T1000 (cell line): Measurements from ENCODE around the gene METTL18.
"Not testable (repeated sequence)": the region's sequence is repeated elsewhere in the genome, so short reads cannot be mapped to it uniquely, and the experiment has no call there.

ENCODE experiments used
- DNase-seq: peaks from one replicate; lab custom pipeline; 2025; ENCODE audit warnings: mixed read lengths; lab: John Stamatoyannopoulos, UW

Gene METTL18

DNA sequence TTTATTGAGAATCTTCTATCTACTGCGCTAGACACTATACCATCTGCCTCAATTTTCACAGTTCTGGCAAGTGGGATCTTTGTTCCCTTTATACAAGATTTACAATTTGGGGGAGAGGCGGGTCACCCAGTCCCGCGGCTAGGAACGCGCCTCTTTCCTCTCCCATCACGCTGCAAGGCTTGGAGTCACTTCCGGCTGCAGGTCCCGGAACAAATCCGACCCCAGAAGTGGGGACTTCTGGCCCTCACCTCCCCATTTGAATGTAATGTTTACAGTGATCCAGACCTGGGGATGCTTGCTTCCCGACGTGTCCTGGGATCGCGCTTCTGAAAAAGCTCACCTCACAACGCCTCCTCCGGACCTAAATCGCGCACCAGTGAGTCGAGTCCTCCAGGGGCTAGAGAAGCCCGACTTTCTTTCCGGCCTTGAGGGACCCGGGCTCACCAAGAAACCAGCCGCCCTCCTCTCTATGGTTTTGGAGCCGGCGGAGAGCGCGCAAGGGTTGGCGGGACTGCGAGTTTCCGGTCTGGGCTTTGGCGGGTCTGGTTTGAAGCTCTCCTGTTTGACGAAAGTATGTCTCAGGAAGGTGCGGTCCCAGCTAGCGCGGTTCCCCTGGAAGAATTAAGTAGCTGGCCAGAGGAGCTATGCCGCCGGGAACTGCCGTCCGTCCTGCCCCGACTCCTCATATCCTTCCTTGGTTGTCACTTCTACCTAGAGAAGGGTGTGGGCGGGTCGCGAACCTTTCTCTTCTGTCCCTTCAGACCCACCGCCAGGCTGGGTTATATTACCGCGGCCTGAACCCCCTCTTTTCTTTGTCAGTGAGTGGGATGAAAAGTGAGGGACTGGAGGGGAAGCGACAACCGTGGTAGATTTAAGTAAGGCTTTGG is at the start of gene METTL18:
Gene METTL18, minus strand, starts transcription at position 378 of the 887 bp plus-strand sequence. CDS start 1,212 bp downstream, outside the sequence.
- DNase-seq, result peak; percentile 79

DNA sequence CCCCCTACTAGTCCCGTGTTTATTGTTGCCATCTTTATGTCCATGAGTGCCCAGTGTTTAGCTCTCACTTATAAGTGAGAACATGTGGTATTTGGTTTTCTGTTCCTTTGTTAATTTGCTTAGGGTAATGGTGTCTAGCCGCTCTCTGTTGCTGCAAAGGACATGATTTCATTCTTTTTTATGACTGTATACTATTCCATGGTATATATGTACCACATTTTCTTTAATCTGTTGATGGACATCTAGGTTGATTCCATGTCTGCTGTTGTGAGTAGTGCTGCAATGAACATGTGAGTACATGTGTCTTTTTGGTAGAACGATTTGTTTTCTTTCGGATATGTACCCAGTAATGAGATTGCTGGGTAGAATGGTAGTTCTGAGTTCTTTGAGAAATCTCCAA is 44.2 kb upstream of the METTL18 start:
- no peak for DNase-seq

GRCh38 chr1:169836198-169836597 is 41.5 kb upstream of the METTL18 start:
- no peak for DNase-seq

- no peak for DNase-seq
These were observed 40.9 kb upstream of the METTL18 start for GRCh38 chr1:169835647-169836046.

GRCh38 chr1:169834869-169835268 is 40.2 kb upstream of the METTL18 start:
- no peak for DNase-seq

- no peak for DNase-seq
These were observed 38.6 kb upstream of the METTL18 start for GRCh38 chr1:169833179-169833901.

GRCh38 chr1:169829671-169830070 is 35.0 kb upstream of the METTL18 start:
- DNase-seq, result no peak

DNA sequence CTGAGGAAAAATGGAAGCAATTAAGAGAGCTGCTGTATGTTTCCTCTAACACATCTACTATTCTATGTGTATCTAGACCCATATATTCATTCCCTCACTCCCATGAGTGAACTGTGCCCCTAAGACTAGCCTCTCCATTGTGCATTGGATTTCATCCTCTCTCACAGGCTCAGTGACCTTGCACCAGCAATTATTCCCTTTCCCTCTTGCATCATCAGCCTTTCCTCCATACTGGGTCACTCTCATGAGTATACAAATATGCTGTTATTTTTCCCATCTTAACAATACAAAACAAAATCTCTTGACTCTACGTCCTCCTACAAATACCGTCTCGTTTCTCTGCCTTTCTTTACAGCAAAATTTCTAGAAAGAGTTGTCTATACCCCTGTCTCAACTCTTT is 29.4 kb upstream of the METTL18 start:
- no peak for DNase-seq

DNA sequence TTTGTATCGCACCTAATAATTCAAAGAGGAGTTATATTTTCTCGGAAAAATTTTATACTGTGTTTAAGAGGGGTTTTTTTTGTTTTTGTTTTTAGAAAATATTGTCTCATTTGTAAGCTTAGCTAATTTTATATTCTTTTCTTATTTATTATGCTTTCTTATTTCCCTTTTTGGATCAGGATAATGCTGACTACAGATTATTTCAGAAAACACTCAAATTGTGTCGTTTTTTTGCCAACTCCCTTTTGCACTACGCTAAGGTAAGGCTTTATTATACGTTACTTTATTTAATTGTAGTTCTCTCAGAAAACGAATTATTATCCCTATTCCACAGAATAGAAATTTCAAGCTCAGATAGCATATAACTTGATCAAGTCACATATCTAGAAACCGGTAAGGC is 26.8 kb upstream of the METTL18 start:
- DNase-seq, result no peak

GRCh38 chr1:169816617-169817016 is 21.9 kb upstream of the METTL18 start:
- DNase-seq, result no peak

GRCh38 chr1:169814265-169814664 is 19.6 kb upstream of the METTL18 start:
- no peak for DNase-seq

GRCh38 chr1:169812131-169812530 is 17.4 kb upstream of the METTL18 start:
- DNase-seq, result no peak

DNA sequence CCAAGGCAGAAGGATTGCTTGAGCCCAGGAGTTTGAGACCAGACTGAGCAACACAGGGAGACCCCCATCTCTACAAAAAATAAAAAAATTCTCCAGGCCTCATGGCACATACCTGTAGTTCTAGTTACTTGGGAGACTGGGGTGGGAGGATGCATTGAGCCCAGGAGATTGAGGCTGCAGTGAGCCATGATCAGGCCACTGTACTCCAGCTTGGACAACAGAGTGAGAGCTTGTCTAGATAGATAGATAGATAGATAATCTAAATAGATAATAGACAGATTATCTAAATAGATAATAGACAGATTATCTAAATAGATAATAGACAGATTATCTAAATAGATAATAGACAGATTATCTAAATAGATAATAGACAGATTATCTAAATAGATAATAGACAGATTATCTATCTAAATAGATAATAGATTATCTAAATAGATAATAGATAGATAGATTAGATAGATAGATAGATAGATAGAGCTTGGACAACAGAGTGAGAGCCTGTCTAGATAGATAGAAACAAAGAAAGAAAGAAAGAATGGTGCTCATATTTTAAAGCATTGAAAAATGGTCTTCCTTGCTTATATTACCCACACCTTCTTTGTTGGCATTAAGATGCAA is 16.8 kb upstream of the METTL18 start:
- DNase-seq, result not testable (repeated sequence)

DNA sequence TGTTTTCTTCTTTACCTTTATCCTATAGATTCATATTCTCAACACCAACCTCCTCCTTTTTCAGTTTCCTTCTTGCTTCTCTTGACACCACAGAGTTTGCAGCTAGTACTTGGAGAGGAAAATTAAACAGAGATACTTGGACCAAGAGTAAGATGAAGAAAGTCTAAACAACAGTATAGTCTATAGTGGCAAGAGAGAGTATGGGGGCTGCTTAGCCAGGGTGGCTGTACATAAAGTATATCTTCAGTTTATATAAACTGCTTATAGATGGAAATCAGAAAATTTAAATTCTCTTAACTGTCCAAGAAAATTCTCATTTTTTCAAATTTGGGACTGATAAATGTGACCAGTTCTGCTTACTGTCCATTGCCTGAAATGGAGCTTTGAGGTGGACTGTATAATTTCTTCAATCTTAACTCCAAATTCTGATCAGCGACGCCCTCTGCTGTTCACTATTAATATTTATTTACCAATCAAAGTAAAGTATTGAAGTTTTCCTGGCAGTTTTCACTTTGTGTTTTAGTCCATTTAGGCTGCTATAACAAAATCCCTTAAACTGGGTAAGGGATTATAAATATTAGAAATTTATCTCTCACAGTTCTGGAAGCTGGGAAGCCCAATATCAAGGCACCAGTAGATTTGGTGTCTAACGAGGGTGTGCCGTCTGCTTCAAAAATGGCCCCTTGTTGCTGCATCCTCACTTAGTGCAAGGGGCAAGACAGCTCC is 14.8 kb upstream of the METTL18 start:
- no peak for DNase-seq

DNA sequence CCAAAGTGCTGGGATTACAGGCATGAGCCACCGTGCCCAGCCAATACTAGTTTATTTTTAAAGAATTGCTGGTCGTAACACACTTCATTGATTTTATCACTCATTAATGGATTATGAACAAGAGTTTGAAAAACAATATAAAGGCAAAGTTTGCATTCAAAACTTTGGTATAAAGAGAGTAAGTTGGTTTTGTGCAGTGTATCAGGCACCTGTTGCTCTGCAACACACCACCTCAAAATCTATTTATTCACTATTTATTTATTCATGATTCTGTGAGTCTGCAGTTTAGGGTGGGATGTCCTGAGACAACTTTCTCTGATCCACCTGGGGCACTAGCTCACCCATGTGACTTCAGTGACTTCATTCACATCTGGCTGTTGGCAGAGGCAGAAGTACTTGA is 10.2 kb upstream of the METTL18 start:
- DNase-seq, result no peak

- DNase-seq, result no peak
These were observed 8.2 kb upstream of the METTL18 start for GRCh38 chr1:169802888-169803287.

DNA sequence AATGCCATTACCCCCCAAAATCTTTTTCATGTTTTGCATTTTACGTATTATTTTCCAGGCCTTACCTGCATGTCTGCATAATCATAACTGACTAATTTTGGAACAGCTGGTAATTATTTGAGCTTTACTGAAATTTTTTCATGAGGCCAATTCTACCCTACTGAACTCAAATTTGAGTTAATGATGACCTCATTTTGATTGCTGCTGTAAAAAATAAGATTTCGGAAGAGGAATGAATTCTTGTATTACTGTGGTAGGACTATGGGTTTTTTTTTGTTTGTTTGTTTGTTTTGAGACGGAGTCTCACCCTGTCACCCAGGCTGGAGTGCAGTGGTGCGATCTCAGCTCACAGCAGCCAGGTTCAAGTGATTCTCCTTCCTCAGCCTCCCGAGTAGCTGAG is 2.6 kb upstream of the METTL18 start:
- DNase-seq, result no peak

DNA sequence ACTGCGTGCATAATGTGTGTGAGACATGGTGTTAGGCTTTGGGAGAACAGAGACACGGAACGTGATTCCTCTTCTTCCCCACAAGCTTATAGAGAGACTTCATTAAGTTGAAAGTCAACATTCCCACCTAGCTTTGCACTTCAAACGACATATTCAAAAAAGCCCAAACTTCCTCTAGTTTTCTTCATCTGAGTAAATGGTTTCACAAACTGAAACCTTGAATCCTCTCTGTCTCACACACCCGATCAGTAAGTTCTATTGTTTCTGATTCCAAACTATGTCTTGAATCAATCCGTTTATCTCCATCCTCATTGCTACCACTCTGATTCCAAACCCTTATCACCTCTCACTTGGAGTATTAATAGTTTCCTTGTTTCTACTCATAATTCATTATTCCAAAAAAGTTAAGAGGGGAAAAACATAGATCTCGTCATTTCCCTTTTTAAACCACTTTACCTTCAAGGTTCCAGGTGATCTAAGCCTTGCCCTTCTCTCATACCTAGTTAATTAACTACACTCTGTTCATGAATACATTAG is 1.6 kb upstream of the METTL18 start:
- DNase-seq, result no peak

DNA sequence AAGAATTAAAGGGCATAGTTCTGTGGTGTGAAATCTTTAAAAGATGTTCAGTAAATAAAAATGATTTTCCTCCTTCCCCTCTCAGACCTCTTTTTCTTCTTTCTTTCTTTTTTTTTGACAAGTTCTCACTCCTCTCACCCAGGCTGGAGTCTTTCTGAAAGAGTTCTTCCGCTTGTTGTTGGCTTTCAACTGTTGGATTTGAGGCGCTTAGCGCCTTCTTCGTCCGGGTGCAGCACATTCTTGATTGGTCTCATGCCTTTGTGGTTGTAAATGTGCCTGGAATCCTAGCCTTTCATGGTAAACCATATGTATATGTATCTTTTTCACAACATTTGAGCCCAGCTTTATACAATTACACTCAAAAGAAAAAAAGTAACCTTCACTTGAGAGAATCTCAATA is 980 bp upstream of the METTL18 start:
- no peak for DNase-seq

DNA sequence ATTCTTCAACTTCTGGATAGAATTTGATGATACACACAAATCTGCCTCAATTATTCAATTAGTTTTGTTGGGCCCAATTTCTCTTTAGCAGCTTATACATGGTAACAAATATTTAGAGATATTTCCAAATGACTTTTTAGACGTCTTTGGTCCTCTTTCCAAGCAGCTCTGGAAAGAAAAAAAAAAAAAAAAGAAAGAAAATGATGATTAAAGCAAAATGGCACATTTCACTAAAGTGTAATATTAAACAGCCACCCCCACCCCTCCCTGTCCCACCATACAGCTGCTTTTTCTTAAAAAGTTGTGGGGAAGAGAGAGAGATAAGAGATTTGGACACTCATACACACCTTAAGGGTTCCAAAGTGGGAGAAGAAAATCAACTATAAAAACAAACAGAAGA is 977 bp downstream of the METTL18 start:
- no peak for DNase-seq

- DNase-seq, result no peak
These were observed 6.3 kb downstream of the METTL18 start for GRCh38 chr1:169788402-169788801.

GRCh38 chr1:169786974-169787373 is 7.7 kb downstream of the METTL18 start:
- DNase-seq, result no peak
